Measurements from ENCODE around the gene CRYL1.

The CRYL1 gene

DNA sequence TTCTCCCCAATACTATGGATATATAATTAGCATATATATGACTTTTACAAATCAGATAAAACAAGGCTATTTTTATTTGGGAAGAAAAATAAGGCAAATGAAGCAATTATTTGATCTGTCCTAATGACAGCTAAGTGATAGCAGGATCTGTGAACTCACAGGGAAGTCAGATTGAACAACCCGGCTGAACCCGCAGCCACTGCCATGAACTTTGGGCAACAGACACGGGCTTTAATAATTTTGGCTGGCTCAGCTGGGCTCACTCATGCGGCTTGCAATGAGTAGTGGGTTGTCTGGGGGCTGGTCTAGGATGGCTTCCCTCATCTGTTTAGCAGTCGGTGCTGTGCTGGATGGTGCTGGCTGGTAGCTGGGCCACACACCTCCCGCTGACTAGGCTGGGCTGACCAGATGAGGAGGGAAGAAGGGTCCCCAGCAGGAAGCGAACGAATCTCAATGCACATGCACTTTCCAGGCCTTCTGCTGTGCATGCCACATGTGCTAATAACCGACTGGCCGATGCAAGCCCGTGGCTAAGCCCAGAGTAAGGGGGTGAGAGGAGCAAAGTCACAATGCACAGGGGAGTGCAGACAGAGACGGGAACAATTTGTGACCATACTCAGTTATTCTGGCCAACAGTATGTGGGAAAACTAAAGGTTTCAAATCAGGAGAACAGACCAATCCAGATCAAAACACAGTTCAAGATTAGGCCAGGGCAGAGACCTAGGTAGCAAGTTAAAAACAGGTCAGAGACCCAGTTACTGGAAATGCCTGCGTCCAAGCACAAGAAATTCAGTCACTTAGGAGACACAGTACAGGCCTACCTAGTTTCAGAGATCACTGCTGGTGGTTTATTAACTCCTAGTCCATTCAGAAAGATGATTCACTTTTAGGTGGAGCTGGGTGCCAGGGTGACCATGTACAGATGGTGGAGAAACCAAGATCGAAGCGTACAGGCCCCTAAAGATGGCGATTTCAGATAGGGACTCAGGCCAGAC lies 22.3 kb downstream of the CRYL1 start:
- Histone ChIP-seq H3K27ac (ENCODE audit: low read depth, low read length) (no peak overlapping the region), H3K9me2 (replicated peaks; ENCODE audit: control insufficient read depth, low read length) (no peaks in the 10 kb centered on the region), H4K20me1 (ENCODE audit: control insufficient read depth, insufficient read depth, low read depth, low read length) (no peaks in the 10 kb centered on the region), H3K79me2 (ENCODE audit: control insufficient read depth, low read length) (no peaks in the 10 kb centered on the region), H3K4me1 (ENCODE audit: control insufficient read depth, low read length) (no peaks in the 10 kb centered on the region), H3K4me3 (ENCODE audit: low read length) (no peak overlapping the region), H3F3A (ENCODE audit: control insufficient read depth, insufficient read depth) (no peaks in the 10 kb centered on the region), H3K4me2 (ENCODE audit: low read length) (no peak overlapping the region), H3K36me3 (ENCODE audit: control insufficient read depth, low read length) (no peaks in the 10 kb centered on the region), H3K27me3 (ENCODE audit: control insufficient read depth, low read length) (no peaks in the 10 kb centered on the region), H3K9me3 (ENCODE audit: control insufficient read depth, insufficient read depth, low read length) (peaks cover 8% of the 10 kb centered on the region; the same call in 1 of the 2 replicates)
- TF ChIP-seq CTCF (IDR thresholded peaks at IDR 0.05; ENCODE audit: low read depth, low read length, poor library complexity, severe bottlenecking) = no peak
- TF ChIP-seq EZH2phosphoT487 (IDR thresholded peaks at IDR 0.05; ENCODE audit: borderline replicate concordance, low read length) = no peak

DNA sequence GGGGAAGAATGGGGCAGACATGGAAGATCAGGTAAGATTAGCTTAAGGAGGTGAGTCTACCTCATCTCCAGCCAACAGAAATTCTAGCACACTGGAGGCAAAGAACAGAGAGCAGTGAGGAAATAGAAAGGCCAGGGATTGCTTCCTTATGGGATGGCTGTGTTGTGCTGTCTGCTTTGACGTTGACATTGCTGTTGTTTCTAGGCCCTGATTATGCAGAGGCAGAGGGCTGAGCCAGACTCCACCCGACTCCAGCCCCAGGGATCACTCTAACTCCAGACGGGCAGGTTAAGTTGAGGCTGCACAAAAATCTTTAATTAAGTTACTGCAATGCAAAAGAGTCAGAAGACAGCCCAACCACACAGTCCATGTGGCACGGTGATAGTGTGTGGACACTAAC lies 24.1 kb downstream of the CRYL1 start:
- TF ChIP-seq CTCF (IDR thresholded peaks at IDR 0.05; ENCODE audit: low read depth, low read length, poor library complexity, severe bottlenecking) (no peak), EZH2phosphoT487 (IDR thresholded peaks at IDR 0.05; ENCODE audit: borderline replicate concordance, low read length) (no peak)
- H3K4me2 ChIP-seq (ENCODE audit: low read length) = no peak overlapping the region
- no peaks in the 10 kb centered on the region for H3K4me1 ChIP-seq (ENCODE audit: control insufficient read depth, low read length)
- no peaks in the 10 kb centered on the region for H3K36me3 ChIP-seq (ENCODE audit: control insufficient read depth, low read length)
- no peaks in the 10 kb centered on the region for H3K27me3 ChIP-seq (ENCODE audit: control insufficient read depth, low read length)
- H4K20me1 ChIP-seq (ENCODE audit: control insufficient read depth, insufficient read depth, low read depth, low read length) = no peaks in the 10 kb centered on the region
- no peaks in the 10 kb centered on the region for H3K9me2 ChIP-seq (replicated peaks; ENCODE audit: control insufficient read depth, low read length)
- H3K27ac ChIP-seq (ENCODE audit: low read depth, low read length) = no peak overlapping the region
- H3K4me3 ChIP-seq (ENCODE audit: low read length) = no peak overlapping the region
- no peaks in the 10 kb centered on the region for H3F3A ChIP-seq (ENCODE audit: control insufficient read depth, insufficient read depth)
- H3K79me2 ChIP-seq (ENCODE audit: control insufficient read depth, low read length) = no peaks in the 10 kb centered on the region
- peaks cover 8% of the 10 kb centered on the region; the same call in 1 of the 2 replicates for H3K9me3 ChIP-seq (ENCODE audit: control insufficient read depth, insufficient read depth, low read length)

DNA sequence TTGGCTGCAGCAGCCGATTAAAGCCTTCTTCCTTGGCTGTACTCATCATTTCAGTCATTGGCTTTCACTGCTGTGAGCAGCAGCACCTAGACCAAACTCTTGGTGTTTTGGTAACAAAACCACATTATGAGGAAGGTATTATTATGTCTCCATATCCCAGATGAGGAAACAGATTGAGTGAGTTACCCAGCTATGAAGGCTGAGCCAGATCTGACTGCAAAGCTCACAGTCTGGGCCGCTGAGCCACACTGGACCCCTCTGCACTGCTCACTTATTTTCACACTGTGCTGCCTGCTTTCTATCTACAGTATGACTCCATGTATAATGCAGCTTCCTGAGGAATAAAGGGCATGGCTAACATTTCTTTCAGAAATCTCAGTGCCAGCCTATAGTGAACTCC lies 24.5 kb downstream of the CRYL1 start:
- H3K36me3 ChIP-seq (ENCODE audit: control insufficient read depth, low read length) = no peaks in the 10 kb centered on the region
- no peak overlapping the region for H3K4me2 ChIP-seq (ENCODE audit: low read length)
- no peak overlapping the region for H3K27ac ChIP-seq (ENCODE audit: low read depth, low read length)

More for the DNA sequence above, 24.5 kb downstream of the CRYL1 start:
- Histone ChIP-seq H3K79me2 (ENCODE audit: control insufficient read depth, low read length) (no peaks in the 10 kb centered on the region), H3K9me3 (ENCODE audit: control insufficient read depth, insufficient read depth, low read length) (peaks cover 8% of the 10 kb centered on the region; the same call in 1 of the 2 replicates), H3F3A (ENCODE audit: control insufficient read depth, insufficient read depth) (no peaks in the 10 kb centered on the region), H3K27me3 (ENCODE audit: control insufficient read depth, low read length) (no peaks in the 10 kb centered on the region), H3K4me1 (ENCODE audit: control insufficient read depth, low read length) (no peaks in the 10 kb centered on the region), H3K4me3 (ENCODE audit: low read length) (no peak overlapping the region), H3K9me2 (replicated peaks; ENCODE audit: control insufficient read depth, low read length) (no peaks in the 10 kb centered on the region), H4K20me1 (ENCODE audit: control insufficient read depth, insufficient read depth, low read depth, low read length) (no peaks in the 10 kb centered on the region)
- TF ChIP-seq EZH2phosphoT487 (IDR thresholded peaks at IDR 0.05; ENCODE audit: borderline replicate concordance, low read length) (no peak), CTCF (IDR thresholded peaks at IDR 0.05; ENCODE audit: low read depth, low read length, poor library complexity, severe bottlenecking) (no peak)
